NCI-H2227 treated with DMSO at 0.1 percent for 48 hours (cell line): Measurements from ENCODE around the gene DOCK10.

Source experiments
- DNase-seq: peaks from one replicate; lab custom pipeline; 2025; lab: John Stamatoyannopoulos, UW

Gene DOCK10

GRCh38 chr2:225011585-225011984 lies 30.7 kb downstream of the DOCK10 start:
- DNase-seq, result no peak

GRCh38 chr2:225010804-225011203 lies 31.5 kb downstream of the DOCK10 start:
- DNase-seq, result no peak

- DNase-seq, result no peak
These were observed 32.5 kb downstream of the DOCK10 start for GRCh38 chr2:225009768-225010167.

- DNase-seq, result no peak
These were observed 33.3 kb downstream of the DOCK10 start for GRCh38 chr2:225008935-225009334.

- no peak for DNase-seq
These were observed 34.0 kb downstream of the DOCK10 start for GRCh38 chr2:225008179-225008856.

- DNase-seq, result no peak
These were observed 35.5 kb downstream of the DOCK10 start for GRCh38 chr2:225006730-225007129.

- DNase-seq, result no peak
These were observed 37.7 kb downstream of the DOCK10 start for GRCh38 chr2:225004597-225004996.

GRCh38 chr2:225002656-225003045 lies 39.6 kb downstream of the DOCK10 start:
- DNase-seq, result no peak

GRCh38 chr2:225002039-225002655 lies 40.1 kb downstream of the DOCK10 start:
- DNase-seq, result peak; percentile 60

GRCh38 chr2:224999754-225000153 lies 42.5 kb downstream of the DOCK10 start:
- DNase-seq, result no peak

- DNase-seq, result no peak
These were observed 42.9 kb downstream of the DOCK10 start for GRCh38 chr2:224999321-224999720.

GRCh38 chr2:224997802-224998201 lies 44.5 kb downstream of the DOCK10 start:
- no peak for DNase-seq

GRCh38 chr2:224995419-224995818 lies 46.8 kb downstream of the DOCK10 start:
- DNase-seq, result no peak

- DNase-seq, result no peak
These were observed 47.9 kb downstream of the DOCK10 start for GRCh38 chr2:224994242-224994823.

GRCh38 chr2:224990710-224991109 lies 51.6 kb downstream of the DOCK10 start:
- no peak for DNase-seq

GRCh38 chr2:224987733-224988132 lies 54.5 kb downstream of the DOCK10 start:
- no peak for DNase-seq

- DNase-seq, result no peak
These were observed 55.8 kb downstream of the DOCK10 start for GRCh38 chr2:224986477-224986876.

GRCh38 chr2:224984637-224985036 lies 57.6 kb downstream of the DOCK10 start:
- DNase-seq, result no peak

- peak; percentile 71 for DNase-seq
These were observed 58.3 kb downstream of the DOCK10 start for GRCh38 chr2:224983712-224984554.

- DNase-seq, result peak; percentile 57
These were observed 59.2 kb downstream of the DOCK10 start for GRCh38 chr2:224982910-224983711.

GRCh38 chr2:224982226-224982625 lies 60.0 kb downstream of the DOCK10 start:
- peak; percentile 60 for DNase-seq
